Sigmoid colon (tissue), 7 donors: ENCODE measurements around the gene CNTN1. TPM values are rescaled to one million over a fixed set of nuclear protein-coding genes. Genes with fewer than 3 reads are reported as not detected.

Experiments
- DNase-seq: peaks from one replicate; pipeline ENCODE4 v3.0.0-alpha.2; 2019
- H3K27ac ChIP-seq, 4 donors: fragments of 200-600 bp; sonication (generic); one replicate each; pipeline ENCODE4 v1.5.1; 2016 to 2019; ENCODE audit warnings: mild to moderate bottlenecking in 1 of 4
- H3K27me3 ChIP-seq, 3 donors: fragments of 200-600 bp; sonication (generic); one replicate each; pipeline ENCODE4 v1.5.1; 2019; ENCODE audit warnings: mild to moderate bottlenecking in 1 of 3
- H3K36me3 ChIP-seq, 4 donors: fragments of 200-600 bp; sonication (generic); one replicate each; pipeline ENCODE4 v1.5.1; 2016 to 2019
- H3K4me1 ChIP-seq, 4 donors: fragments of 200-600 bp; sonication (generic); one replicate each; pipeline ENCODE4 v1.5.1; 2017 to 2019
- H3K4me3 ChIP-seq, 4 donors: fragments of 200-600 bp; sonication (generic); one replicate each; pipeline ENCODE4 v1.5.1; 2017 to 2019; ENCODE audit warnings: mild to moderate bottlenecking in 2 of 4, moderate library complexity in 1 of 4
- H3K9me3 ChIP-seq, 4 donors: fragments of 200-600 bp in 3 of 4; sonication (generic) in 3 of 4; one replicate each; pipeline versions ENCODE4 v1.5.1 to v1.6.1; 2013 to 2019
- CTCF ChIP-seq, 4 experiments: fragments of 450-650 bp in 3 of 4; fragments of 200-600 bp in 1 of 4; IDR thresholded peaks; one replicate each; pipeline ENCODE4 v1.5.1; 2016 to 2019; ENCODE audit warnings: antibody characterized with exemption in 4 of 4, mild to moderate bottlenecking in 3 of 4, moderate library complexity in 2 of 4
- EP300 ChIP-seq, 4 donors: sonication (generic); formaldehyde crosslinking; IDR thresholded peaks; one replicate each; pipeline ENCODE4 v1.6.1; 2017; ENCODE audit warnings: antibody characterized with exemption in 4 of 4
- POLR2A ChIP-seq, 2 donors: fragments of 450-650 bp; IDR thresholded peaks; one replicate each; pipeline ENCODE4 v1.6.1; 2016; ENCODE audit warnings: antibody characterized with exemption in 2 of 2, mild to moderate bottlenecking in 2 of 2, moderate library complexity in 2 of 2
- POLR2AphosphoS5 ChIP-seq, 4 donors: sonication (generic); formaldehyde crosslinking; IDR thresholded peaks; one replicate each; pipeline ENCODE4 v1.6.1; 2017; ENCODE audit warnings: antibody characterized with exemption in 4 of 4
- WGBS, 2 donors: extraction: QIAGEN DNeasy Blood & Tissue Kit; methylation state at CpG; one replicate each; pipeline ENCODE4 v1.1.7; 2013; 5-methylcytosine and 5-hydroxymethylcytosine counted together
- intact Hi-C: fragments of 100-400 bp; cut with DNase I; formaldehyde crosslinking; loops from one replicate; pipeline ENCODE4 v1.15.1; 2023
- polyA plus RNA-seq, 3 donors: library from polyadenylated mRNA; stranded (reverse); fragments of 200-250 nt; gene quantifications; one replicate each; pipeline ENCODE4 v1.2.3, GENCODE V29; 2013
- total RNA-seq, 4 donors: library from RNA; depleted of rRNA; stranded (reverse); fragments of >200 nt; gene quantifications; one replicate each; pipeline ENCODE4 v1.1.0, GENCODE V29; 2016
- donor health status: healthy with polysubstance abuse.
- donor health status: Bipolar disorder and iron deficiency.
- donor health status: healthy.

The CNTN1 gene
- total and polyA plus RNA-seq, 7 donors: 0.46 to 23.2 (median 5.9) TPM

- Histone ChIP-seq H3K36me3 (no peaks in the 10 kb centered on the region), H3K4me1 (peaks cover 0 to 22% (median 2%) of the 10 kb centered on the region in 4 donors), H3K27ac (no peak overlapping the region), H3K9me3 (no peaks in the 10 kb centered on the region), H3K27me3 (no peaks in the 10 kb centered on the region), H3K4me3 (no peak overlapping the region)
- no peak for TF ChIP-seq POLR2AphosphoS5 (IDR thresholded peaks at IDR 0.05)
- no peak for TF ChIP-seq CTCF (IDR thresholded peaks at IDR 0.05)
- no peak for TF ChIP-seq EP300 (IDR thresholded peaks at IDR 0.05)
- TF ChIP-seq POLR2A (IDR thresholded peaks at IDR 0.05): no peak
- no peak for DNase-seq
- intact Hi-C loops: no loop called here
- WGBS, 2 donors: 65 to 72% methylated on average over 2 of the region's 2 CpGs
Measured at GRCh38 chr12:41061192-41061591, 369.0 kb downstream of the CNTN1 start.

GRCh38 chr12:41064411-41064810 is 372.2 kb downstream of the CNTN1 start:
- WGBS, 2 donors: 80 to 85% methylated on average over 2 of the region's 2 CpGs
- H3K36me3 ChIP-seq: no peaks in the 10 kb centered on the region
- H3K4me1 ChIP-seq: peaks cover 0 to 18% (median 0%) of the 10 kb centered on the region in 4 donors
- TF ChIP-seq EP300 (IDR thresholded peaks at IDR 0.05) (no peak), POLR2A (IDR thresholded peaks at IDR 0.05) (no peak), CTCF (IDR thresholded peaks at IDR 0.05) (no peak), POLR2AphosphoS5 (IDR thresholded peaks at IDR 0.05) (no peak)
- no peak overlapping the region for H3K4me3 ChIP-seq
- H3K9me3 ChIP-seq: no peaks in the 10 kb centered on the region
- no peaks in the 10 kb centered on the region for H3K27me3 ChIP-seq
- no peak for DNase-seq
- intact Hi-C loops: no loop called here
- H3K27ac ChIP-seq: peak overlapping the region in 2 of 4 donors; percentile 51 to 61

- Histone ChIP-seq H3K27ac (no peak overlapping the region), H3K36me3 (no peaks in the 10 kb centered on the region), H3K4me3 (no peak overlapping the region), H3K4me1 (peaks cover 0 to 9% (median 0%) of the 10 kb centered on the region in 4 donors), H3K27me3 (no peaks in the 10 kb centered on the region), H3K9me3 (no peaks in the 10 kb centered on the region)
- 42 to 59% methylated on average over 3 of the region's 3 CpGs for WGBS, 2 donors
- intact Hi-C loops: no loop called here
- TF ChIP-seq EP300 (IDR thresholded peaks at IDR 0.05) (no peak), CTCF (IDR thresholded peaks at IDR 0.05) (no peak), POLR2A (IDR thresholded peaks at IDR 0.05) (no peak), POLR2AphosphoS5 (IDR thresholded peaks at IDR 0.05) (no peak)
- DNase-seq: no peak
Measured at GRCh38 chr12:41067941-41068645, 375.9 kb downstream of the CNTN1 start.

- H3K4me1 ChIP-seq: no peaks in the 10 kb centered on the region
- no peak overlapping the region for H3K27ac ChIP-seq
- H3K27me3 ChIP-seq: no peaks in the 10 kb centered on the region
- H3K36me3 ChIP-seq: no peaks in the 10 kb centered on the region
- H3K9me3 ChIP-seq: peaks cover 0 to 2% (median 0%) of the 10 kb centered on the region in 4 donors
- no peak for TF ChIP-seq POLR2AphosphoS5 (IDR thresholded peaks at IDR 0.05)
- TF ChIP-seq POLR2A (IDR thresholded peaks at IDR 0.05): no peak
- no peak for TF ChIP-seq EP300 (IDR thresholded peaks at IDR 0.05)
- no peak for TF ChIP-seq CTCF (IDR thresholded peaks at IDR 0.05)
- WGBS, 2 donors: 77 to 85% methylated on average over 5 of the region's 5 CpGs
- intact Hi-C loops: no loop called here
- DNase-seq: no peak
- H3K4me3 ChIP-seq: no peak overlapping the region
Measured at GRCh38 chr12:41073633-41074472, 381.6 kb downstream of the CNTN1 start.
